ENCODE data around the gene PIGH.
"Not testable (repeated sequence)": the region's sequence is repeated elsewhere in the genome, so short reads cannot be mapped to it uniquely, and the experiment has no call there.

The PIGH gene, protein sequence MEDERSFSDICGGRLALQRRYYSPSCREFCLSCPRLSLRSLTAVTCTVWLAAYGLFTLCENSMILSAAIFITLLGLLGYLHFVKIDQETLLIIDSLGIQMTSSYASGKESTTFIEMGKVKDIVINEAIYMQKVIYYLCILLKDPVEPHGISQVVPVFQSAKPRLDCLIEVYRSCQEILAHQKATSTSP

GRCh38 chr14:67599698-67600561, at the start of gene PIGH:
TSS of gene PIGH (minus strand) at chr14:67600268. CDS start at chr14:67600203, 65 bp downstream.
- peak; percentile 90 for DNase-seq (ENCODE audit: low read depth)

DNA sequence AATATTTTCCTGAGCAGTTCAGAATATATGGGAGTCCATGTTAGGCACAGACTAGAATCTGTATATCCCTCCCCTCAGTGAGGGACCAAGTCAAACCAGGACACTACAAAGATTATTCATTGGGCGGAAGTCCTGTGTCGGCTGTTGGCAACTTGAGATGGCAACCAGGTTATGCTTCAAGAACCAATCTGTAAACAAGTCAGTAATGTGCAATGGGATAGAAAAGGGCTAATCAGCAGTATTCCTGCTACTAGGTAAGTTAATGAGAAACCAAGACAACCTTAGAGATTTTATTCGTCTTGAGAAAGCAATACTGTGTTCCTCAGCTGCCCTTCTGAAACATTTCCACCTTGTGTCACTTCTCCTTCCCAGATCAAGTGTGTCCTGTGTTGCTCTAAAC, 46.1 kb upstream of the PIGH start:
- no peak for DNase-seq (ENCODE audit: low read depth)

GRCh38 chr14:67645414-67645813, 45.3 kb upstream of the PIGH start:
- DNase-seq (ENCODE audit: low read depth): no peak

DNA sequence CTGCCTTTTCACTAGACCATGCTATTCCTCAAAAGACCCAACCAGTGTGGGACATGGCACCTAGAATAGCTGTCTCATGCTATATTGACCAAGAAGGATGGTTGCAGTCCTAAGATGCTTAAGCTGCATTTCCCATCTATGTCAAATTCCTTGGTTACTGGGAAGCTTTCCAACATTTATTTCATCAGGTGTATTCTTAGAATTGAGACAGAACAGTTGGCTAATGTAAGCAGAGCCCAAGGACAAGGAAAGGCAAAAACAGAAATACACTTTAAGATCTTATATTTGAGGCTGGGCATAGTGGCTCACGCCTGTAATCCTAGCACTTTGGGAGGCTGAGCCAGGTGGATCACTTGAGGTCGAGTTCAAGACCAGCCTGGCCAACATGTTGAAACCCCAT, 44.4 kb upstream of the PIGH start:
- no peak for DNase-seq (ENCODE audit: low read depth)

DNA sequence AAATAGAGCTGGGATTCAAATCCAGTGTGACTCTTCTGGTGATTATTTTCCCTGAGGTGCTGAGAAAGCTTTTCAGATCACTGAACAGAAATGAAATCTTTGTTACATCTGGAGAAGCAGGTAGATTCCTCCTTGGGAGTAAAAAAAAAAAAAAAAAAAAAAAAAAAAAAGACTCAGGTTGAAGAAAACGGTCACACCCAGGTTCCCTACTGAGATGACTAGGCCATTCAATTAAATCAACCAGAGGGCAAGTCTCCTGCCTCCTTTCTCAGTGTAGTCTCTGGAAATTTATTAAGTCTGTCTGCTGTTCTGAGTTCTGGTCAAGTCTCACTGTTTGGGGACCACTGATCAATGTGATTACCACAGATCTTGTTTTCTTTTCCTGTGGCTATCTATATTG, 43.6 kb upstream of the PIGH start:
- DNase-seq (ENCODE audit: low read depth): no peak

- DNase-seq (ENCODE audit: low read depth): no peak
Measured at GRCh38 chr14:67641902-67642749, 42.1 kb upstream of the PIGH start.

DNA sequence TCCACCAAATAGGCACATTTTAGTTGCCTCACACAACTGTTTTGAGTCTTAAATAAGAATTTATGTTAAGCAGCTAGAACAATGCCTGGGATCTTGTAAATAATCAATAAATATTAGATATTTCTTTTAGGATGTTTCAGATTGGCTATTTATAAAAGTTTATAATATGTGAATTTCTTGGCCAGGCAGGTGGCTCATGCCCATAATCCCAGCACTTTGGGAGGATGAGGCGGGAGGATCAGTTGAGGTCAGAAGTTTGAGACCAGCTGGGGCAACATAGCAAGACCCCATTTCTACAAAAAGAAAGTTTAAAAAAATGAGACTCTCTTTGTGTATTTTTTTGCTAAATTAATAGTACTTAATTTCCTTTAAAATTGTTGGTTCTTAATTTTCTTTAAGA, 41.4 kb upstream of the PIGH start:
- no peak for DNase-seq (ENCODE audit: low read depth)

DNA sequence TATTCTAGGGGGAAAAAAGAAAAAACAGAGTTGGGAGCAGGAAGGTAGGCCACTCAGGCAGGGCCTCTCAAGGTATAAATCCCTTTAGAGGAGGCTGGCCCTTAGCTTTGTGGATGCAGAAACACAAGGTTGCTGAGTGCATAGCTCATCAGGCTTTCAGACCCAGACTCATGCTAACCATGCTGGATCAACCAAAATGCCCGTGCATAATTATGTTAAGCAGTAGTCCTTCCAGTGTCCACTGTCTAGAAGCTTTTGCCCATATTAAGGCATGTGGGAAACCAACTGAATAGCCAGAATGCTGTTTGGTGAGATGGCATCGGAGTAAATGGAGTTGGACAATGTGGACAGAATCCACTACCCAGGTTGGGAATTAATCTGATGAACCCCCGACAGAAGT, 38.6 kb upstream of the PIGH start:
- DNase-seq (ENCODE audit: low read depth): no peak

DNA sequence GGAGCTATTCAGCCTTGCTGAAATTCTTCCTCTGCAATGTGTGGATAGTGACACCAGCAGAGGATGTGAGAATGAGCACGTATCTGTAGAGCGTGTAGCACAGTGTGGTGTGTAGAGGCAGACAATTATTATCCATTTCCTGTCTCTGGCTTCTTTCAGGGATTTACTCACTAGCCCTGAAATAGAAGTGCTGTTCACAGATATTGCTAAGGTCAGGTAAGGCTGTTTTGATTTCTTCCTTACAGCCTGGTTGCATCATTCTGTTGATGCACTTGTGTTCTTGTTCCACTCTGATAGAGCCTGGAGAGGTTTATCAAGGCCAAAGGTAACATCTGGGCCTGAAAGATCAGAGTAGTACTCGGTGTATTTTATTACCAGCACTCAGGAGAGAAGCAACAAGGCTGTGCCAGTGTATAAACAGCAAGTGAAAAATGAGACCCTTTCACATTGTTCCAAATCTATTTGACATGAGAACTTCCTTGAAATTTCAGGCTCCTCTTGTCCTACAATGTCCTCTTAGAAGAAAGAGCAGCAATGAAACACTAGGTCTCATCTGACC, 36.4 kb upstream of the PIGH start:
- DNase-seq (ENCODE audit: low read depth): no peak

DNA sequence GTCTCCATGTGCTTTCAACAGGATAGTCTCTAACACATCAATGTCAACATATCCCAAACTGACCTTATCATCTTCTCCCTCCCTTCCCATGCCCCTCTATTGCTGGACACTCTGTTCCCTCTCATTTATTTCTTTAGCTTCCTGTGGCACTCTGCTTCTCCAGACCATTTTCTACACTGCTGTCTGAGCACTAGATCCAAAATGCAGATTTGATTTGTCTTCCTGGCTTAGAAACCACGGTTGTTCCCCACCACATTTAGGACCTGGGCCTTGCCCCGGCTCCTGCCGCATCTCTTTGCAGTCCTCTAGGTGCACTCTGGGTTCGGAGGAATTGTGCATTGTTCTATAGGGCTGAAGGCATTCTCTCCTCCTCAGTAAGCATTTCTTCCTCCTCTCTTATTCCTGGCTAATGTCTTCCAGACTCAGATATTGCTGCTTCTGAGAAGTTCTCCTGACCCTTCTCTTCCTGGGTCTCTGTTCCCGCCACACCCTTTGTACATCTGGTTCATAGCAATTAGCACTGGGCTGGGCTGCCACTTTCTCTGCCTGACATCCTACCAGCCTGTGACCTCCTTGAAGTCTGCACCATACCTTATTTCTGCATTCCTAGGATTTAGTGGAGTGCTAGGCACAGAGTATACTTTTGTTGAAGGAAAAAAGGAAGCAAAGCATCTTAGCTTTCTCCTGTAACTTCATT, 33.5 kb upstream of the PIGH start:
- no peak for DNase-seq (ENCODE audit: low read depth)

- no peak for DNase-seq (ENCODE audit: low read depth)
Measured at GRCh38 chr14:67630938-67631337, 30.9 kb upstream of the PIGH start.

DNA sequence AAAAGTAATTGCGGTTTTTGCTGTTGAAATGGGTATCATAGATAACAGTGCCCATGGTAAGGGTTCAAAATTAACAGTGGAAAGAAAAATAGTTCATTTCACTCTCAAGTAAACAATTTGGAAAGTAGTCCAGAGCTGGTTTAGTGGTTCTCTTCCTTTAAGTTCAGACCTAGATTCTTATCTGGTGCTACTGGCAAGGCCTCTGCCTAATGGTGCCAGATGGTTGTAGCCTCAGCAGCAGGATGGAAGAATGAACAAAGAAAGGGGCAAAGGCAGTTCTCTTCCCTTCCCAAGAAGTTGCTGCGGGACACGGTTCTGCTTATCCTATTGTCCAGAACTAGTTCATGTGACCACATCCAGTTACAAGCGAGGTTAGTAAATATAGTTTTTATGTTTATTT, 30.1 kb upstream of the PIGH start:
- DNase-seq (ENCODE audit: low read depth): no peak

GRCh38 chr14:67627519-67627918, 27.5 kb upstream of the PIGH start:
- DNase-seq (ENCODE audit: low read depth): no peak

DNA sequence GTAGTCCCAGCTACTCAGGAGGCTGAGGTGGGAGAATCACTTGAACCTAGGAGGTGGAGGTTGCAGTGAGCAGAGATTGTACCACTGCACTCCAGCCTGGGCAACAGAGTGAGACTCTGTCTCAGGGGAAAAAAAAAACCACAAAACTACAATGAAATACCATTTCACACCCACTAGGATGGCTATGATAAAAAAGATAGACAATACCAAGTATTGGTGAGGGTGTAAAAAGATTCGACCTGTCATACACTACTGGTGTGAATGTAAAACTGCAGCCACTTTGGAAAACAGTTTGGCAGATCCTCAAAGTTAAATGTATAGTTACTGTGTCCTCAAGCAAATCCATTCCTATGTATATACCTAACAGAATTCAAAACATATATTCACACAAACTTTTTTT, 26.1 kb upstream of the PIGH start:
- DNase-seq (ENCODE audit: low read depth): not testable (repeated sequence)

DNA sequence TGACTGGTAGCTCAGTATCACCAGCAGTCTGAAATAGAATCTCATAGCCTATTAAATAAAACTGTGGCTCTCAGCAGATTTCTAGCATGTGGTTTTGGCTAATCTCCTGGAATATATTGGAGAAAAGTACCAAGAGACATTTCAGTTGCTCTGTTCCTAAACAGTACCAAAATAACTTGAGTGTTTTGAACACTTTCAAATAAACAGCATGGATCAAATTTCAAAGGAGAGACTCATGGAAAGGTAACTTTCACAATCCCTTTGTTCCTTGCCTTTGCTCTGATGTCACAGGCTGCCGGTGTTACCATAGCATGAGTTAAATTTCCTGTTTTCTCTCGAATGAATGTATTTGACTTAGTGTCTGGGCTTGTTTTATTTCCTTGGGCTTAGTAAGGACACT, 23.0 kb upstream of the PIGH start:
- DNase-seq (ENCODE audit: low read depth): no peak

DNA sequence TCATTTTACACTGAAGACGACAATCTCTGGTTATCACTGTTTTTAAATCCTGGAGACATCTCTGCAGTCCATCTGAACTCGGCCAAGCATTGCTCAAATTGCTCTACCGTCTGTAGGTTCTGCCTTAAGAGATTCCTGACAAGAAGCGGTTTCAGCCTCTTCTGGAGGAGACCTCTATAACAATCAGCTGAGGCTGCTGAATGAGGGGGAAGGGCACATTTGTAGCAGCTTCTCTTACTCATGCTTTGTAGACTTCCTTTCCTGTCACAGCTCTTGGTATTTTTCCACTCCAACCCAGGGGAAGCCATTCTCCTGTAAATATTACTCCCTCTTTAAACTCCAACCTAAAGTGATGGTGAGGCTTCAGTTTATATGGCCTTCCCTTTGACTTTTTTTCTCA, 22.6 kb upstream of the PIGH start:
- DNase-seq (ENCODE audit: low read depth): no peak

DNA sequence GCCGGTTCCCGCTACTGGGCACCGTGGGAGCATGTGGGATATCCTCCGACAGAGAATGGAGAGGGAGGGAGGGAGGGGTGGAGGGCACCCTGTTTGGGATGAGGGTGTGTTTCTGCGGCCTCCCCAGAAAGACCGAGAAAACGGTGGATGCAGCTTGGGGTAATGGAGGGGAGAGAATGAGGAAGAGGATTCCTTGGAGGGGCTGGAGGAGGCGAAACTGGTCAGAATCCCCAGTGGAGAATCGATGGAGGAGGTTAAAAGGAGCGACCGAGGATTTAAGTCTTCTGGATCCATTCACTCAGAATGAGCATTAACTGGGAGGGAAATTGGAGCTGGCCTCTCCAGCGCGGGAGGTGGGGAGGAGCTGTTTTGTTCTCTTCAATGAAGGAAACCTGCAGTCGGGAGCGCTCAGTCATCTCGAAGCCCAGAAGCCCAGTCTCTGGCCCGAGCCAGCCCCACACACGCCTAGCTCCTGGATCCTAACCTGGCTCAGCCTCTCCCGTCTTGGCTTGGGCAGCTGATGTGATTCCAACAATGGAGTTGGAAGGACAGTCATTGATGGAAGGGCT, 20.2 kb upstream of the PIGH start:
- no peak for DNase-seq (ENCODE audit: low read depth)

DNA sequence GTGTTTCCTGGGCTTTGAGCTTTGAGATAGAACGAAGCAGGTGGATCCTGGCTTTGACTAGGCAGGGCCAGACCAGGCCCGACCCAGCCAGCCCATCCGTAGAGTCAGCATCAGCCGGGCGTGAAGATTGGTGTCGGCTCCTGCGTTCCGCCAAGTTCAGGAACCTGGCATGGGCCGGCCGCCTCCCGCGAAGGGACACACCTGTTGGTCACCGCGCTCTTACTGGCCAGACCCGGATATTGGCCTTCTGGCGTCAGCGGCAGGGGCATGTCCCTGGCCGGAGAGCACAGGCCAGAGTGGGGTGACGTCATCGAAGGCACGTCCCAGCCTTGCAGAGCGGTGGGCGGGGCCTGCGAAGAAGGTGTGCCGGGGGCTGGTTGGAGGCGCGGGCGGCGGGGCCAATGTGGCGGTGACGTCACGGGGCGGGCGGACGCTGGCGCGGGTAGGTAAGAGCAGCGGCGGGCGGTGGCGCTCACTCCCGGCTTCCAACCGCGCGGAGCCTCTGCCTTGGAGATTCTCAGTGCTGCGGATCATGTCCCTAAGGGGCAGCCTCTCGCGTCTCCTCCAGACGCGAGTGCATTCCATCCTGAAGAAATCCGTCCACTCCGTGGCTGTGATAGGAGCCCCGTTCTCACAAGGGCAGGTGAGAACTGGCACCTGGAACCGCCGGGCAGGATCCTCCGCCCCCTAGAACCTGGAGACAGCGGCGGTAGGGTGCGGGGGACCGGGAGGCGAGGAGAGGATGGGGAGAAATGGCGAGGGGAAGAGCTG, 19.6 kb upstream of the PIGH start, which contains the start of gene ARG2:
Gene ARG2, plus strand, starts transcription at position 475 of the 771 bp plus-strand sequence. Its CDS starts 58 bp downstream, at position 533.
- DNase-seq (ENCODE audit: low read depth): peak; percentile 94

DNA sequence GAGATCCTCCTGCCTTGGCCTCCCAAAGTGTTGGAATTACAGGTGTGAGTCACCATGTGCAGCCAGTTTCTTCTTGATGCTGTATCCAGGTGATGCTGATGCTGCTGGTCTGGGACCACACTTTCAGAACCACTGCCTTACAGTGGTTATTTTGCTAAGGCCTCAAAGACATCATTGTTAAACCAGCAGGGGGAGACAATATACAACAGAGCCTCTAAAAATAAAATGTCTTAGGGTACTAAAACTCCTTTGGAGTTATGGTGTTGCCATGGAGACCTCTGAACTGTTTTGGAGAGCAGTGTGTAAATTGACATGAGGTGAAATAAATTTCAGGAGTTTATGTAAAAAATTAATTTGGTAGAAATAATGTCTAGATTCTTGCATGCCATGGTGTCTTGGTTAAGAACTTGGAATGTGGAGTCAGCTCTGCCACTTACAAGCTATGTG, 18.6 kb upstream of the PIGH start:
- no peak for DNase-seq (ENCODE audit: low read depth)

- no peak for DNase-seq (ENCODE audit: low read depth)
Measured at GRCh38 chr14:67610491-67610890, 10.4 kb upstream of the PIGH start.
